Thyroid gland (tissue), 4 donors: ENCODE measurements around the gene ZER1.

Source experiments
- CTCF ChIP-seq, 6 experiments: fragments of 200-600 bp in 3 of 6; fragments of 450-650 bp in 3 of 6; sonication (generic) in 3 of 6; IDR thresholded peaks; one replicate each; pipeline ENCODE4 v1.5.1; 2016 to 2019; ENCODE audit warnings: antibody characterized with exemption in 6 of 6, mild to moderate bottlenecking in 2 of 6, inconsistent platforms in 1 of 6, moderate library complexity in 1 of 6
- POLR2A ChIP-seq, 2 donors: fragments of 450-650 bp; IDR thresholded peaks; one replicate each; pipeline ENCODE4 v1.6.1; 2017; ENCODE audit warnings: antibody characterized with exemption in 2 of 2, mild to moderate bottlenecking in 2 of 2, moderate library complexity in 1 of 2

- TF ChIP-seq CTCF (IDR thresholded peaks at IDR 0.05) (no peak), POLR2A (IDR thresholded peaks at IDR 0.05) (no peak)
Observed at GRCh38 chr9:128800061-128800460, 28.3 kb upstream of the ZER1 start.
